ENCODE data around the gene NPIPA7.
"Not testable (repeated sequence)": the region's sequence is repeated elsewhere in the genome, so short reads cannot be mapped to it uniquely, and the experiment has no call there.

Gene NPIPA7

GRCh38 chr16:16425146-16425545 lies 46.2 kb downstream of the NPIPA7 start:
- DNase-seq: not testable (repeated sequence)

GRCh38 chr16:16431135-16431534 lies 52.2 kb downstream of the NPIPA7 start:
- not testable (repeated sequence) for DNase-seq

- not testable (repeated sequence) for DNase-seq
Measured at GRCh38 chr16:16434711-16435110, 55.8 kb downstream of the NPIPA7 start.

GRCh38 chr16:16441401-16441800 lies 62.5 kb downstream of the NPIPA7 start:
- not testable (repeated sequence) for DNase-seq

Data from 8988T (cell line).